Trophoblast cell (in vitro differentiated cells and primary cell): Measurements from ENCODE around the gene ZC3H7B.

Source experiments
- DNase-seq, 2 donors: peaks; one replicate each; pipeline ENCODE4 v3.0.0-alpha.2; 2016
- H2AFZ ChIP-seq: 2 replicates; pipeline ENCODE4 v1.6.1; 2013; ENCODE audit warnings: low read length, moderate library complexity, mild to moderate bottlenecking; ENCODE audit not compliant: insufficient read depth, poor library complexity
- H2AK5ac ChIP-seq: 2 replicates; pipeline ENCODE4 v1.6.1; 2013; ENCODE audit warnings: mild to moderate bottlenecking, low read length
- H2BK120ac ChIP-seq: 2 replicates; pipeline ENCODE4 v1.6.1; 2013; ENCODE audit warnings: low read length, mild to moderate bottlenecking, moderate library complexity; ENCODE audit not compliant: insufficient read depth, poor library complexity
- H2BK12ac ChIP-seq: 2 replicates; pipeline ENCODE4 v1.6.1; 2013; ENCODE audit warnings: mild to moderate bottlenecking, low read length, moderate library complexity
- H2BK5ac ChIP-seq: 2 replicates; pipeline ENCODE4 v1.6.1; 2013; ENCODE audit warnings: low read length, low read depth, moderate library complexity, mild to moderate bottlenecking; ENCODE audit not compliant: poor library complexity
- H3K14ac ChIP-seq: 2 replicates; pipeline ENCODE4 v1.6.1; 2013; ENCODE audit warnings: mild to moderate bottlenecking, low read length
- H3K18ac ChIP-seq: 2 replicates; pipeline ENCODE4 v1.6.1; 2013; ENCODE audit warnings: mild to moderate bottlenecking, low read length
- H3K23ac ChIP-seq: 2 replicates; pipeline ENCODE4 v1.6.1; 2013; ENCODE audit warnings: low read length
- H3K27ac ChIP-seq: 2 replicates; pipeline ENCODE4 v1.5.1; 2013; ENCODE audit warnings: low read depth, mild to moderate bottlenecking, inconsistent platforms, low read length, moderate library complexity
- H3K27me3 ChIP-seq: 2 replicates; pipeline ENCODE4 v1.6.1; 2013; ENCODE audit warnings: inconsistent platforms, mild to moderate bottlenecking, low read length, moderate library complexity; ENCODE audit not compliant: insufficient read depth
- H3K36me3 ChIP-seq, 2 experiments: 1 replicate in 1 of 2; 2 replicates in 1 of 2; pipeline ENCODE4 v1.6.1; 2013; ENCODE audit warnings: low read length in 2 of 2, mild to moderate bottlenecking in 2 of 2, moderate library complexity in 1 of 2; ENCODE audit not compliant: insufficient read depth in 2 of 2, control insufficient read depth in 1 of 2
- H3K4ac ChIP-seq: 2 replicates; pipeline ENCODE4 v1.6.1; 2013; ENCODE audit warnings: low read depth, mild to moderate bottlenecking, low read length, moderate library complexity
- H3K4me1 ChIP-seq, 2 experiments: 1 replicate in 1 of 2; 2 replicates in 1 of 2; pipeline ENCODE4 v1.6.1; 2013; ENCODE audit warnings: low read length in 2 of 2, mild to moderate bottlenecking in 2 of 2, moderate library complexity in 1 of 2; ENCODE audit not compliant: insufficient read depth in 2 of 2, control insufficient read depth in 1 of 2
- H3K4me2 ChIP-seq: 2 replicates; pipeline ENCODE4 v1.6.1; 2013; ENCODE audit warnings: inconsistent platforms, mild to moderate bottlenecking, low read length, moderate library complexity
- H3K4me3 ChIP-seq: 2 replicates; pipeline ENCODE4 v1.5.1; 2013; ENCODE audit warnings: mild to moderate bottlenecking, low read depth, low read length, inconsistent platforms
- H3K79me1 ChIP-seq: one replicate; pipeline ENCODE4 v1.6.1; 2013; ENCODE audit warnings: low read length
- H3K79me2 ChIP-seq: 2 replicates; pipeline ENCODE4 v1.6.1; 2013; ENCODE audit warnings: low read length, mild to moderate bottlenecking; ENCODE audit not compliant: control insufficient read depth, insufficient read depth, poor library complexity
- H3K9ac ChIP-seq: 2 replicates; pipeline ENCODE4 v1.6.1; 2013; ENCODE audit warnings: mild to moderate bottlenecking, low read length
- H3K9me3 ChIP-seq: 2 replicates; pipeline ENCODE4 v1.6.1; 2013; ENCODE audit warnings: low read depth, mild to moderate bottlenecking, control low read depth, inconsistent platforms, low read length; ENCODE audit not compliant: insufficient read depth
- H4K12ac ChIP-seq: 2 replicates; pipeline ENCODE4 v1.6.1; 2013; ENCODE audit warnings: low read depth, mild to moderate bottlenecking, low read length, moderate library complexity
- H4K8ac ChIP-seq: 2 replicates; pipeline ENCODE4 v1.6.1; 2013; ENCODE audit warnings: low read depth, mild to moderate bottlenecking, low read length, moderate library complexity
- H4K91ac ChIP-seq: one replicate; pipeline ENCODE4 v1.6.1; 2013; ENCODE audit warnings: low read depth, mild to moderate bottlenecking, low read length, moderate library complexity
- WGBS: extraction: QIAGEN DNeasy Blood & Tissue Kit; methylation state at CpG from one replicate; pipeline ENCODE4 v1.1.7; 2013; ENCODE audit warnings: missing lambda C conversion rate; ENCODE audit not compliant: insufficient read length, insufficient coverage; ENCODE audit errors: extremely low coverage; 5-methylcytosine and 5-hydroxymethylcytosine counted together

The ZC3H7B gene

GRCh38 chr22:41354979-41355378 lies 53.7 kb downstream of the ZC3H7B start:
- WGBS: no CpG with 5 or more reads among the region's 10 CpGs
- no peak overlapping the region for H2BK5ac ChIP-seq

GRCh38 chr22:41355895-41356294 lies 54.6 kb downstream of the ZC3H7B start:
- no peaks in the 10 kb centered on the region for H3K79me2 ChIP-seq
- no peak overlapping the region for H2BK5ac ChIP-seq
- no peak overlapping the region for H3K9ac ChIP-seq
- H2AFZ ChIP-seq: no peak overlapping the region
- no peak overlapping the region for H3K4me3 ChIP-seq
- no peak overlapping the region for H3K23ac ChIP-seq
- H3K27ac ChIP-seq: no peak overlapping the region
- no peak overlapping the region for H4K91ac ChIP-seq
- H3K36me3 ChIP-seq: peaks cover 57 to 64% of the 10 kb centered on the region in 2 experiments
- no peak overlapping the region for H3K4me2 ChIP-seq
- no peak overlapping the region for H3K14ac ChIP-seq
- no peak overlapping the region for H2AK5ac ChIP-seq
- no peak overlapping the region for H3K4ac ChIP-seq
- H2BK120ac ChIP-seq: no peak overlapping the region
- DNase-seq: no peak
- H3K18ac ChIP-seq: no peak overlapping the region
- H4K8ac ChIP-seq: no peak overlapping the region
- peaks cover 5 to 9% of the 10 kb centered on the region in 2 experiments for H3K4me1 ChIP-seq
- H3K79me1 ChIP-seq: peaks cover under 1% of the 10 kb centered on the region
- no peak overlapping the region for H4K12ac ChIP-seq
- WGBS: no CpG with 5 or more reads among the region's 17 CpGs
- peaks cover 4% of the 10 kb centered on the region for H3K9me3 ChIP-seq
- no peak overlapping the region for H2BK12ac ChIP-seq
- no peaks in the 10 kb centered on the region for H3K27me3 ChIP-seq

More at GRCh38 chr22:41354979-41355378, 53.7 kb downstream of the ZC3H7B start:
- H3K14ac ChIP-seq: no peak overlapping the region
- H3K4me2 ChIP-seq: no peak overlapping the region
- no peak overlapping the region for H4K91ac ChIP-seq
- H3K36me3 ChIP-seq: peaks cover 63 to 73% of the 10 kb centered on the region in 2 experiments
- H3K4me3 ChIP-seq: no peak overlapping the region
- H2BK120ac ChIP-seq: no peak overlapping the region
- no peak overlapping the region for H2BK12ac ChIP-seq
- H3K79me1 ChIP-seq: peaks cover 2% of the 10 kb centered on the region
- H2AK5ac ChIP-seq: no peak overlapping the region
- H3K9ac ChIP-seq: no peak overlapping the region
- H2AFZ ChIP-seq: no peak overlapping the region
- no peak overlapping the region for H4K8ac ChIP-seq
- H3K23ac ChIP-seq: no peak overlapping the region
- no peak overlapping the region for H3K27ac ChIP-seq
- no peaks in the 10 kb centered on the region for H3K27me3 ChIP-seq
- no peak overlapping the region for H3K4ac ChIP-seq
- no peaks in the 10 kb centered on the region for H3K79me2 ChIP-seq
- H4K12ac ChIP-seq: no peak overlapping the region
- no peak for DNase-seq
- H3K4me1 ChIP-seq: peaks cover 5 to 6% of the 10 kb centered on the region in 2 experiments
- H3K18ac ChIP-seq: no peak overlapping the region
- peaks cover 5% of the 10 kb centered on the region for H3K9me3 ChIP-seq

GRCh38 chr22:41356430-41357028 lies 55.2 kb downstream of the ZC3H7B start:
- Histone ChIP-seq H4K91ac (no peak overlapping the region), H3K9me3 (peaks cover 2% of the 10 kb centered on the region), H3K18ac (no peak overlapping the region), H3K14ac (no peak overlapping the region), H2BK5ac (no peak overlapping the region), H3K27me3 (no peaks in the 10 kb centered on the region), H3K79me1 (no peaks in the 10 kb centered on the region), H2AFZ (no peak overlapping the region), H3K36me3 (peaks cover 54 to 58% of the 10 kb centered on the region in 2 experiments), H4K12ac (no peak overlapping the region), H2BK12ac (no peak overlapping the region), H3K4me1 (peaks cover 5 to 8% of the 10 kb centered on the region in 2 experiments), H3K4ac (no peak overlapping the region), H2AK5ac (no peak overlapping the region), H3K4me2 (no peak overlapping the region), H4K8ac (no peak overlapping the region), H3K9ac (no peak overlapping the region), H3K79me2 (no peaks in the 10 kb centered on the region), H3K27ac (no peak overlapping the region), H3K4me3 (no peak overlapping the region), H3K23ac (no peak overlapping the region), H2BK120ac (no peak overlapping the region)
- no peak for DNase-seq
- WGBS: no CpG with 5 or more reads among the region's 25 CpGs

GRCh38 chr22:41357191-41357590 lies 55.9 kb downstream of the ZC3H7B start:
- H3K18ac ChIP-seq: no peak overlapping the region
- no peak overlapping the region for H2AK5ac ChIP-seq
- H2BK12ac ChIP-seq: no peak overlapping the region
- DNase-seq: no peak
- no peak overlapping the region for H4K12ac ChIP-seq
- H3K4ac ChIP-seq: no peak overlapping the region
- no peak overlapping the region for H2BK5ac ChIP-seq
- no peak overlapping the region for H3K9ac ChIP-seq
- no CpG with 5 or more reads among the region's 16 CpGs for WGBS
- peaks cover 5% of the 10 kb centered on the region in 2 experiments for H3K4me1 ChIP-seq
- H4K91ac ChIP-seq: no peak overlapping the region
- H3K14ac ChIP-seq: no peak overlapping the region
- no peak overlapping the region for H3K4me2 ChIP-seq
- H2BK120ac ChIP-seq: no peak overlapping the region
- peaks cover 54 to 58% of the 10 kb centered on the region in 2 experiments for H3K36me3 ChIP-seq
- H3K27me3 ChIP-seq: no peaks in the 10 kb centered on the region
- no peak overlapping the region for H3K23ac ChIP-seq
- H3K79me1 ChIP-seq: no peaks in the 10 kb centered on the region
- H4K8ac ChIP-seq: no peak overlapping the region
- H2AFZ ChIP-seq: no peak overlapping the region
- no peak overlapping the region for H3K27ac ChIP-seq
- no peak overlapping the region for H3K4me3 ChIP-seq
- H3K79me2 ChIP-seq: no peaks in the 10 kb centered on the region
- H3K9me3 ChIP-seq: peaks cover 2% of the 10 kb centered on the region
